NCI-H2227 (cell line): Measurements from ENCODE around the gene OVOL3.
A peak's percentile ranks its signal among the peaks of the same experiment; 100 is the strongest.
"Not testable (repeated sequence)": the region's sequence is repeated elsewhere in the genome, so short reads cannot be mapped to it uniquely, and the experiment has no call there.

Experiments used
- DNase-seq: peaks from one replicate; lab custom pipeline; 2025; ENCODE audit not compliant: unreplicated experiment; lab: John Stamatoyannopoulos, UW

Gene OVOL3

GRCh38 chr19:36125557-36125956 lies 14.6 kb downstream of the OVOL3 start:
- DNase-seq = no peak

- no peak for DNase-seq
Observed at GRCh38 chr19:36128392-36128736, 17.4 kb downstream of the OVOL3 start.

GRCh38 chr19:36131221-36131620 lies 20.3 kb downstream of the OVOL3 start:
- DNase-seq = not testable (repeated sequence)

GRCh38 chr19:36134867-36135266 lies 23.9 kb downstream of the OVOL3 start:
- not testable (repeated sequence) for DNase-seq

GRCh38 chr19:36136964-36137686 lies 26.2 kb downstream of the OVOL3 start:
- peak; percentile 48 for DNase-seq

- DNase-seq = no peak
Observed at GRCh38 chr19:36139120-36139472, 28.2 kb downstream of the OVOL3 start.

GRCh38 chr19:36139473-36140303 lies 28.7 kb downstream of the OVOL3 start, which contains the start of gene CAPNS1:
CAPNS1 (plus strand) TSS chr19:36140066; CDS start chr19:36141012, 946 bp downstream.
- peak; percentile 100 for DNase-seq

GRCh38 chr19:36140304-36141038 lies 29.5 kb downstream of the OVOL3 start:
- DNase-seq = peak; percentile 93

GRCh38 chr19:36141039-36141927 lies 30.3 kb downstream of the OVOL3 start:
- DNase-seq = peak; percentile 95

GRCh38 chr19:36142046-36142445 lies 31.1 kb downstream of the OVOL3 start:
- no peak for DNase-seq

GRCh38 chr19:36142496-36142895 lies 31.6 kb downstream of the OVOL3 start:
- DNase-seq = no peak

GRCh38 chr19:36144624-36145023 lies 33.7 kb downstream of the OVOL3 start:
- no peak for DNase-seq

GRCh38 chr19:36149673-36150406 lies 38.9 kb downstream of the OVOL3 start:
- DNase-seq = no peak

- no peak for DNase-seq
Observed at GRCh38 chr19:36150586-36150985, 39.6 kb downstream of the OVOL3 start.

GRCh38 chr19:36151144-36152018 lies 40.4 kb downstream of the OVOL3 start:
- DNase-seq = no peak

- DNase-seq = no peak
Observed at GRCh38 chr19:36152019-36152351, 41.0 kb downstream of the OVOL3 start.

- no peak for DNase-seq
Observed at GRCh38 chr19:36152352-36153091, 41.6 kb downstream of the OVOL3 start, which contains the start of gene COX7A1. COX7A1 (minus strand) TSS chr19:36152447; CDS start chr19:36152407, 40 bp downstream.

- no peak for DNase-seq
Observed at GRCh38 chr19:36153126-36153525, 42.2 kb downstream of the OVOL3 start.
